ENCODE results near the gene MICB.
"Not testable (repeated sequence)": the region's sequence is repeated elsewhere in the genome, so short reads cannot be mapped to it uniquely, and the experiment has no call there.

The MICB gene

DNA sequence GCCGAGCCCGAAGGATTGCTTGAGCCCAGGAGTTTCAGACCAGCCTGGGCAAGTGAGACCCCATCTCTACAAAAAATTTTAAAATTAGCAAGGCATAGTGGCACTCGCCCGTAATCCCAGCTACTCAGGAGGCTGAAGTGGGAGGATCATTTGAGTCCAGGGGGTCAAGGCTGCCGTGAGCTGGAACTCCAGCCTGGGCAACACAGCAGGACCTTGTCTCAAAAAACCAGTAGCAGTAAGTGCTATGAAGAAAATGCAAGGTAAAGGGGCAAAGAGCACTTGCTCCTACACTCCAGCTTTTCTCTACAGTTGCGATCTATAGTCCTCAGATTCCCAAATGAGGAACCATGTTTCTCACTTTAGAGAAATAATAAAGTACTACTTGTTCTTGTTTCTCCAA lies 45.7 kb downstream of the MICB start:
- DNase-seq, result no peak

DNA sequence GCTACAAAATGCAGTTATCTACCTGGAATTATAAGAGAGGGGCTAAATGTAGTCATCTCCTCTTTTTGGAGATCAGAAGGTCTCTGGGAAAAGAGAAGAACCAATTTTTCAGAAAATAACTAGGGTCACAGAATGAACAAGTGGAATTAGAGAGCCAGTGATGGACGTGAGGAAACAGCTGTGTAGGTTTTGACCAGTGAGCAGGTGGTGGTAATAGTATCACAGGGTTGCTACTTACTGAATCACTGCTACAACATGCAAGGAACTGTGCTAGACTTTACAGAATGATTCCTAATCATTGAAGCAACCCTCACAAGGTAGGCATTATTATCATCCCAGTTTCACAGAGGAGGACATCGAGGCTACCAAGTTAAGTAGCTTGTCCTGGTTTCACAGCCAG lies 46.7 kb downstream of the MICB start:
- DNase-seq, result no peak

DNA sequence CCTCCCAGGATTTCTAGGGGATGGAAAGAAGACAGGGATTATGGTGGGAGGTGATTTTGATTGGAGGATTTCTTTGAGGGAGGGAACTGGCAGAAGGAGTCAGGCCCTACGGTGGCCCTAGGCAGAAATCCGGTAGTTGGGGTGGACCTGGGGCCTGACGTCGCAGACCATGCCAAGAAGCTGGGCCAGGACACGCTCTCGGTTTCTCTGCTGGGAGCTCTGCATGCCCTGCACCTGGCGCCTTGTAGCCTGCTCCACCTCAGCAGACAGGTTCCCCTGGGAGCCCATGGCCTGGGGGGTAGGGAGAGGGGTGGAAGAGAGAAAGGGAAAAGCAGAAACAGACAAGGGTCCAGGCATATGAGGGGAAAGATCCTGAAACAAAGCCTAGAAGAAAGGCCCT lies 47.3 kb downstream of the MICB start:
- DNase-seq, result no peak

DNA sequence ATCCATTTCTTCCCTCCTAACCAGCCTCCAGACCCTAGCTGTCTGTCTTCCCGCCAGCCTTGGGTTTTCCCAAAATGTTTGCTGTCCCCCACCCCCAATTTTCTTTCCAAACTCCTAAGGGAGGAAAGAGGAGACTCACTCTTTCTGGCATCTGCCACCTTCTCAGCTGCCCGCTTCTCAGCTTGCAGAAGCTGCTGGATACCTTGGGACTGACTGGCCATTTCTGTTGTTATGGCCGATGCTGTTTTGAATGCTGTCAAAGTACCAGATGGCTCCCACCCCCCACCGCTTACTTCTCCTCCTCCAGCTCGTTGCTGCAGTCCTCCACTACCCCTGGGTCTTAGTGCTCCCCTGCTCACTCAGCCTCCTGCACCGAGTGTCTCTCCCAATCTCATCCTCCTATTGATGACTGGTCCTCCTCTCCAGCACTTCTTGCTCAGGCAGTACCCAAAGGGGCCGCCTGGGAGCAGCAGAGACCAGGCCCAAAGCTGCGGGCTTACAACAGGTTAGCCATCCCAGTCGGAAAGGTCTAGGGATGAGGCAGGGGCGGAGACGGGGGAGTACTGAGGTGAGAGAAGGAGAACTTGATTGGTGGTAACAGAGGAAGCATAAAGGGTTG lies 48.5 kb downstream of the MICB start, which contains the start of gene ATP6V1G2:
Gene ATP6V1G2 (minus strand): TSS at position 270 of the 619 bp plus-strand sequence. CDS start 49 bp downstream, at position 221.
- DNase-seq, result peak; percentile 94

DNA sequence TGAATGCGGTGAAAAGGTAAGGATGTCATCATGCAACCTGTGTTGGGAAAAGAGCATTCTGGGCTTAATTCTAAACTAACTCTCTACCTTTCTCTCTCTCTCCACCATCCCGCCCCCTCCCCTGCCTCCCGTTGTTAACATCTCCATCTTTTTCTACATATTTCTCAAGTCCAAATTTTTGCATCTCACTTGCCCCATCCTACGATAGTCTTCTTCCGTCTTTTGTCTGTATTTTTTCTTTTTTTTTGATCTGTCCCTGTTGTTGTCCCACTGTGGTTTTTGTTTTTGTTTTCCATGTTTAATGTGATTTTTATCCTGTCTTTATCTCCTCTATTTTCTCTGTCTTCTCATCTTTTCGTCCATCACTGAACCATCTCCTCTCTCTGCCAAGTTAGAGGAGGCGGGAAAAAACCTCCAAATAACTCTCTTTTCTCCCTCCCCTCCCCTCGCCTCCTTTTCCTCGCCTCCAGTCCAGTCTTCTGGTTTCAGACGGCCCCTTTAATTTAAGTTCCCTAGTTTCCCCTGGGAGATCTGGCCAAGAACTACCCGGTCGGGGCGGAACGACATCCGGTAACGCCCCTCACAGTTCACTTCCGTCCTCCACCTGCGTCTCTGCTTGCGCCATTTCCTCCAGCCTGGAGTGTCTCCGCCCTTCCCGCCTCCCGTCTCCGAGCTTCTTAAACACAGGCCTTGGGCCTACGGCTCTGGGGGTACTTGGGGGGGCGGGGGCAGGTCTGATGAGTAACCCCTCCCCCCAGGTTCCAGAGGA lies 49.2 kb downstream of the MICB start, which contains the start of gene NFKBIL1:
Gene NFKBIL1 (plus strand): TSS at position 651 of the 769 bp plus-strand sequence. CDS start 87 bp downstream, at position 738.
- DNase-seq, result peak; percentile 98

DNA sequence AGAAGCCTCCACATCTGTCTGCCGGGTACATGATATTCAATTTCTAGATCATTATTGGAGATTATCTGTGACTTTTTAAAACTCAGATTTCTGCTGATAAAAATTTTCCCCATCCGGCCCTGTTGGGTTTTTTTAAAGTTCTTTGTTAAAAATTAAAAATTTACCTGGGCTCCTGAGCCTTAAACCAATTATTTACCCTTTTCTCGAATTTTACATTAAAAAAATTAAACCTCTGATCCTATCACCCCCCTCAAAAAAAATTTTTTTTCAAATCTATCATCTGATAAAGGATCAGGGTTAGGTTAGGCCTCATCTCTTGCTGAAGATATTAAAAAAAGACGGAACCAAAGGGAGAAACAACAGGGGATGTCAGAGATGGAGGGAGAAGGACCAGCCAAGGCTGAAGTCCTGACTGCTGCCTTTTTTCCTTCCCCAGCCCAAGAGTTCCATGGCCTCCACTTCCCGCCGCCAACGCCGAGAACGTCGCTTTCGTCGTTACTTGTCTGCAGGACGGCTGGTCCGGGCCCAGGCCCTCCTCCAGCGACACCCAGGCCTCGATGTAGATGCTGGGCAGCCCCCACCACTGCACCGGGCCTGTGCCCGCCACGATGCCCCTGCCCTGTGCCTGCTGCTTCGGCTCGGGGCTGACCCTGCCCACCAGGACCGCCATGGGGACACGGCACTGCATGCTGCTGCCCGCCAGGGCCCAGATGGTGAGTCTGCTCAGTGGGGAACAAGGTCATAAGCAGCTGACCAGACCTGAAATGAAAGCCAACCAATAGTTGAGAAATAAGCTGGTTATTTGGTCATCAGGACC lies 50.0 kb downstream of the MICB start:
- no peak for DNase-seq

DNA sequence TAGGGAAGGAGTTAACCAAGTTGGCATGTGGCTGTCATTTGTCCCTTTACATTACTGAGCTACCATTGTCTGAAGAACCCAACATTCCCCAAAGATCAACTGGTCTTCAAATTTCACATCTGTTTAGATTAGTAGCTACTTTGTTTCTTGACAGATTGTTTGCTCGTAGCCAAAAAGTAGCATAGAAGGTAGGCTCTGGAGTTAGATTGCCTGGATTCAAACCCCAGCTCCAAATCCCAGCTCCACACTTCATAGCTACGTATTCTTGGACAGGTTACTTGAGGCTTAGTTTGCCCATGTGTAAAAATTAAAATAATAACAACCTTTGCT lies 50.6 kb downstream of the MICB start:
- no peak for DNase-seq

DNA sequence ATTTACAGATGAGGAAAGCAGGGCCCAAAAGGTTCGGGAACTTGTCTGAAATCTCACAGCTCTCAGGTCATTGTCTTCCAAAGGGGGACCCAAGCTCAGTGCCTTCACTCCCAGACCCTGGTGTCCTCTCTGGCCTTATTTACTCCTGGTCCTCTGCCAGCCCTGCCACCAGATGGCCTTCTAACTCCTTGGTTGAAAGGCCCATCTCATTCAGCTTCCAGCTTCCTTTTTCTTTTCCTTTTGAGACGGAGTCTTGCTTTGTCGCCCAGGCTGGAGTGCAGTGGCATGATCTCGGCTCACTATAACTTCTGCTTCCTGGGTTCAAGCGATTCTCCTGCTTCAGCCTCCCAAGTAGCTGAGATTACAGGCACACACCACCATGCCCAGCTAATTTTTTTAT lies 53.4 kb downstream of the MICB start:
- DNase-seq, result not testable (repeated sequence)

DNA sequence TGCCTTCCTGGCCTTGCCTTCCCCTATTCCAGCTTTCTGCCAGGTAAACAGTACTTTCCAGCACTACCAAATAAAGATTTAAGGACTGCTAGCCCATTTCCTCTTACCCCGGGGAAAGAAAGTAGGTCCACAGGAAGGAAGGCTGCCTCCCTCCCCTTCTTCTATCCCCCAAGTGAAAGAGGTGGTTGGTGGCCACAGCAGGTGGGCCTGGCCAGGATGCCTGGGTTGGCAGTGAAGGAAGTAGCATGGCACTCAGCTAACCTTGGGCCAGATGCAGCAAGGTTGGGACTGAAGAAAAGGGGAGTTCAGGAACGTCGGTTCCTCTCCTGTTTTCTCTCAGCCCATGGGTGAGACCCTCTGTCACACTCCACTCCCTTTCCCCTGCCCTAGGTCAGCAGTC lies 58.4 kb downstream of the MICB start:
- DNase-seq, result no peak

DNA sequence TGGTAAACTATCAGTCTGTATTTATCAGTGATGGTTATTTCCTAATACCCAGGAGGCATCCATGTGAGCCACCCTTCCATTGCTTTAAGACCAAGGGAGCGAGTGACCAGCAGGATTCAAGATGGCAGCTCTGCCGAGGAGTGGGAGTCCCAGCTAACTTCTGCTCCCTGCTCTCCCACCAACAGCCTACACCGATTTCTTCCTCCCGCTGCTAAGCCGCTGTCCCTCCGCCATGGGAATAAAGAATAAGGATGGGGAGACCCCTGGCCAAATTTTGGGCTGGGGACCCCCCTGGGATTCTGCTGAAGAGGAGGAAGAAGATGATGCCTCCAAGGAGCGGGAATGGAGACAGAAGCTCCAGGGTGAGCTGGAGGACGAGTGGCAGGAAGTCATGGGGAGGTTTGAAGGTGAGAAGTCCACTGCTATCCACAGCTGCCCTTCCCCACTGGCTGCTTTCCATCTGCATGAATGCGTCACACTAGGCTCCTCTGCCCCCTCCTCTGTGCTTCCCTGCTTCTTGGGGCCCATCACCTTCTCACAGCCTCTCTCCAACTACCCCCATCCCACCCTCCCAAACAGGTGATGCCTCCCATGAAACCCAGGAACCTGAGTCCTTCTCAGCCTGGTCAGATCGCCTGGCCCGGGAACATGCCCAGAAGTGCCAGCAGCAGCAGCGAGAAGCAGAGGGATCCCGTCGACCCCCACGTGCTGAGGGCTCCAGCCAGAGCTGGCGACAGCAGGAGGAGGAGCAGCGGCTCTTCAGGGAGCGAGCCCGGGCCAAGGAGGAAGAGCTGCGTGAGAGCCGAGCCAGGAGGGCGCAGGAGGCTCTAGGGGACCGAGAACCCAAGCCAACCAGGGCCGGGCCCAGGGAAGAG lies 59.7 kb downstream of the MICB start:
- DNase-seq, result no peak

DNA sequence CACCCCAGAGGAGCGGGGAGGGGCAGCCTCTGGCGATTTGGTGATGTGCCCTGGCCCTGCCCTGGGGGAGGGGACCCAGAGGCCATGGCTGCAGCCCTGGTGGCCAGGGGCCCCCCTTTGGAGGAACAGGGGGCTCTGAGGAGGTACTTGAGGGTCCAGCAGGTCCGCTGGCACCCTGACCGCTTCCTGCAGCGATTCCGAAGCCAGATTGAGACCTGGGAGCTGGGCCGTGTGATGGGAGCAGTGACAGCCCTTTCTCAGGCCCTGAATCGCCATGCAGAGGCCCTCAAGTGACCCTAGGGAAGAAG lies 60.3 kb downstream of the MICB start:
- no peak for DNase-seq

DNA sequence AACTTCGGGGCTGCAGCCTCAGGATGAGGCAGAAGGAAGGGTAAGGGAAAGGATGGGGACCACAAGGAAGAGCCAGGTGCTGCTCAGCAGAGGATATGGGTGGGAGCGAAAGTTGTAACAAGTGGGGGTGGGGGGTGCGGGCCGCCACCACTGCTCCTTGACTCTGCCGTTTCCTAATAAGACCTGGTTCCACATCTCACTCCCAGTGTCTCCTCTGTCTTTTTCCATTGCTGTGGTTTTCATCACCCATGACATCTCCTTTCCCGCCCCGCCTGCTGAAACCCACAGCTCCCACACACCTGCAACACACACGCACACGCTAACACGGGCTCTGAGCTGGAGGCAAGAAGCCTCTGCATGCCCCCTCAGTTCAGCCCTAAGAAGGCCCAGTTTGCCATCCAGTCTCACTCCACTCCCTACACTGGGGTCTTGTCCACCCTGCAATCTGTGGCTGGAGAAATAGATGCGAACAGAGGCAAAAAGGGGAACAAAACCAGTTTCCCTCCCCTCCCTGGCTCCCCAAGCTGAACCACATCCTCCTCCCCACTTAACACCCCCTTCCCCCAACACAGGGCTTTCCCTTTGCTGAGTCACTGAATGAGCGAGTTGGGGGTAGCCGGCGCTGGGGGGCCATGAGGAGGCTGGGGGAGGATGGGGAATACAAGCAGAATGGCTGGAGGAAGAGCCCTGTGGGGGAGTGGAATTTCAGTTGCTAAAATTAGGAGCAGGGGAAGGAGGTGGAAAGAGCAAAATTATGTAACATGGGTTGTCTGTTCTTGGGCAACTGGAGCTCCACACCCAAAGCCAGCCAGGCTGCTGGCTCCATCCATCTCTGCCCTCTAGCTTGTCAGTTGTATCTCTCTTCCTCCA lies 60.9 kb downstream of the MICB start:
- no peak for DNase-seq

DNA sequence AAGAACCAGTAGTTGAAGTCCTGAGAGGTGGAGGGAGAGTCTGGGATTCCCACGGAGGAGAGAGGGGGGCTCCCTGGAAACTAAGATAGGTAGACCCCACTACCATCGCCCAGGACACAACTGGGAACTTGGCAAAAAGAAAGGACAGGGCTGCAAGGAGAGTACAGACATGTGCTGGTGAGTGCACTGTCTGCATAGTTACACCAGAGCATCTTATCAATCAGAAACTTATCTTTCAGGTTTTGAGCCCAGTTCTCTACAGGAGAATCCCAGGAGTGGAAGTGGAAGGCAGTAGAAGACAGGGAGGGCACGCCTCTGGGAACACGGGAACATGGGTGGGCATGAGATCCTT lies 61.6 kb downstream of the MICB start:
- DNase-seq, result no peak

DNA sequence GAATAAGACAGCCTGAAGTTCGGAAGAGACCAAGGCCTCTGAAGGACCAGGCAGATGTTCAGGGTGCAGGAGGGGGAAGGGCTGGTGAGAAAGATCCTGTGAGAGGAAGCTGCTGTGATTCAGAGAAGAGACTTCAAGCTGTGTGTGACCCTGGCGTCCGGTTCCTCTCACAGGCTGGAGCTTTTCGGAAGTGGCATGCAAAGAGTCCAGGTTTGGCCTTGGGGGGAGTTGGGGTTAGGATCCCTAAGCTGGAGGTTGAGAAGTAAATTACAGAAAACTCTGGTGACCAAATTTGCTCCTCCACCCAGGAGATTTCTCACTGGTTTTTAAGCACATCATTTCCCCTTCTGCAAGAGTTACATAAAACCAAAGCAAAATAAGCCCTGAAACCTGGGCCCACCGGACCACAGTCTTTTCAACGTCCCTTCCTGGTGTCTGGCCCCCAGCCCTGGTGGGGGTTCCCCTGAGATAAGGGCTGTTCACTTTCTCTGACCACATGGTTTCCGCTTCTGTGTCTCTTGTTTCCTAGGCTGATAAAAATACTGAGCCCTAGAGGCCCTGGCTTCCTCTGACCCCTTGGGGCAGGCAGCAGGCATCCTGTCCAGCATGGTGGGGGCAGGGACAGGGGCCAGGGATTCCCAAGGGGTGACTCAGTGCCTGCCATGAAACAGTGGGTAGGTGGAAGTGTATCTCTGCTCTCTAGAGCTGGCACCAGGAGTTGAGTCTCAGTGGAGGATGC lies 62.2 kb downstream of the MICB start:
- no peak for DNase-seq

DNA sequence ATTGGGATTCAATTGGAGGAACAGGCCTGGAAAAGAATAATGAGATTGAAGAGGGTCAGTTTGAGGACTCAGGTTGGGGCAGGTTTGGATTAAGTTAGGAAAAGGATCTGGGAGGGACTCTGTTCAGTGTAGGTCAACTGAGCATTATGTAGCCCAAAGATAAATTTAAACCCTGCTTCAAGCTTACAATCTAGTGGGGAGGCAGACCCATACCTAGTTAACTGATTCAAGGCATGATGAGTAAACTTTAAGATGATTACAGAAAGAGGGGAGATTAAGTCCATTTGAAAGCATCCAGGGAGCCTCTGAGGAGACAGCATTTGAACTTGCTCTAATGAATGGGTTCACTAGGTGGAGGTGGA lies 62.7 kb downstream of the MICB start:
- no peak for DNase-seq

Measured in DMS79 treated with DMSO at 0.1 percent for 48 hours (cell line).